ENCODE measurements around the gene HGF.

The HGF gene

GRCh38 chr7:81715984-81716588 lies 53.8 kb downstream of the HGF start:
- H3K4me3 ChIP-seq (replicated peaks; ENCODE audit: insufficient read depth, low read length) = no peak overlapping the region
- no peaks in the 10 kb centered on the region for H3K27me3 ChIP-seq (ENCODE audit: insufficient read depth, poor library complexity, severe bottlenecking)
- DNase-seq (ENCODE audit: low read depth in 1 of 2, low spot score in 1 of 2) = peak in 1 of 2 experiments; percentile 3
- TF ChIP-seq CTCF (IDR thresholded peaks at IDR 0.05; ENCODE audit: insufficient read depth, low read length) = no peak
- TF ChIP-seq POLR2AphosphoS5 (IDR thresholded peaks at IDR 0.05; ENCODE audit: low read depth) = no peak
- no peak for TF ChIP-seq SPI1 (IDR thresholded peaks at IDR 0.05; ENCODE audit: borderline replicate concordance, low read depth)
- TF ChIP-seq, protein P1, sequence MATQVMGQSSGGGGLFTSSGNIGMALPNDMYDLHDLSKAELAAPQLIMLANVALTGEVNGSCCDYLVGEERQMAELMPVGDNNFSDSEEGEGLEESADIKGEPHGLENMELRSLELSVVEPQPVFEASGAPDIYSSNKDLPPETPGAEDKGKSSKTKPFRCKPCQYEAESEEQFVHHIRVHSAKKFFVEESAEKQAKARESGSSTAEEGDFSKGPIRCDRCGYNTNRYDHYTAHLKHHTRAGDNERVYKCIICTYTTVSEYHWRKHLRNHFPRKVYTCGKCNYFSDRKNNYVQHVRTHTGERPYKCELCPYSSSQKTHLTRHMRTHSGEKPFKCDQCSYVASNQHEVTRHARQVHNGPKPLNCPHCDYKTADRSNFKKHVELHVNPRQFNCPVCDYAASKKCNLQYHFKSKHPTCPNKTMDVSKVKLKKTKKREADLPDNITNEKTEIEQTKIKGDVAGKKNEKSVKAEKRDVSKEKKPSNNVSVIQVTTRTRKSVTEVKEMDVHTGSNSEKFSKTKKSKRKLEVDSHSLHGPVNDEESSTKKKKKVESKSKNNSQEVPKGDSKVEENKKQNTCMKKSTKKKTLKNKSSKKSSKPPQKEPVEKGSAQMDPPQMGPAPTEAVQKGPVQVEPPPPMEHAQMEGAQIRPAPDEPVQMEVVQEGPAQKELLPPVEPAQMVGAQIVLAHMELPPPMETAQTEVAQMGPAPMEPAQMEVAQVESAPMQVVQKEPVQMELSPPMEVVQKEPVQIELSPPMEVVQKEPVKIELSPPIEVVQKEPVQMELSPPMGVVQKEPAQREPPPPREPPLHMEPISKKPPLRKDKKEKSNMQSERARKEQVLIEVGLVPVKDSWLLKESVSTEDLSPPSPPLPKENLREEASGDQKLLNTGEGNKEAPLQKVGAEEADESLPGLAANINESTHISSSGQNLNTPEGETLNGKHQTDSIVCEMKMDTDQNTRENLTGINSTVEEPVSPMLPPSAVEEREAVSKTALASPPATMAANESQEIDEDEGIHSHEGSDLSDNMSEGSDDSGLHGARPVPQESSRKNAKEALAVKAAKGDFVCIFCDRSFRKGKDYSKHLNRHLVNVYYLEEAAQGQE (IDR thresholded peaks at IDR 0.05; ENCODE audit: insufficient replicate concordance, low read depth) = no peak
- H3K27ac ChIP-seq (replicated peaks) = no peak overlapping the region

- TF ChIP-seq CTCF (IDR thresholded peaks at IDR 0.05; ENCODE audit: insufficient read depth, low read length) (no peak), SPI1 (IDR thresholded peaks at IDR 0.05; ENCODE audit: borderline replicate concordance, low read depth) (no peak), GABPA (IDR thresholded peaks at IDR 0.05; ENCODE audit: low read depth) (no peak), POLR2AphosphoS5 (IDR thresholded peaks at IDR 0.05; ENCODE audit: low read depth) (no peak)
- TF ChIP-seq, protein P1 (IDR thresholded peaks at IDR 0.05; ENCODE audit: insufficient replicate concordance, low read depth) = no peak
- Histone ChIP-seq H3K4me3 (replicated peaks; ENCODE audit: insufficient read depth, low read length) (no peak overlapping the region), H3K27me3 (ENCODE audit: insufficient read depth, poor library complexity, severe bottlenecking) (no peaks in the 10 kb centered on the region), H3K27ac (replicated peaks) (no peak overlapping the region)
- DNase-seq (ENCODE audit: low read depth in 1 of 2, low spot score in 1 of 2) = no peak
Observed at GRCh38 chr7:81714306-81714705, 55.5 kb downstream of the HGF start.

DNA sequence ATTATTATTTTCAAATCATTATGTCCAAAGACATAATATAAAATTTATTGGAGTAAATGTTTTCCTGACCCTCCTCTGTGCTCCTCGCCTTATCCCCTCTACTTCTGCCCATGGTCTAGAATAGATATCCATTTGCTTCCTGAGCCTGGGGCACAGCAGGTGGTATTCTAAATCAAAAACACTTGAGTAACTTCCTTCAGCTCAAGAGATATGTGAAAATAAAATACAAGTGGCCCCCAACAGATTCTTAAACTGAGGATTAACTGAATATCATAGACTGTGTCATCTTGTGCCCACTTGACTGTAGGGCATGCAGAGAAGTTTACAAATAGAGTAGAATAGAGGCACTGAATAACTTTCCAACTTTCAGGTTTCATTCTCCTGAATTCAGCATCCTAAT lies 59.1 kb downstream of the HGF start:
- DNase-seq (ENCODE audit: low read depth in 1 of 2, low spot score in 1 of 2) = no peak
- no peak overlapping the region for H3K4me3 ChIP-seq (replicated peaks; ENCODE audit: insufficient read depth, low read length)
- no peak overlapping the region for H3K27ac ChIP-seq (replicated peaks)
- TF ChIP-seq CTCF (IDR thresholded peaks at IDR 0.05; ENCODE audit: insufficient read depth, low read length) = no peak
- TF ChIP-seq GABPA (IDR thresholded peaks at IDR 0.05; ENCODE audit: low read depth) = no peak
- TF ChIP-seq, protein P1 (IDR thresholded peaks at IDR 0.05; ENCODE audit: insufficient replicate concordance, low read depth) = no peak
- no peak for TF ChIP-seq SPI1 (IDR thresholded peaks at IDR 0.05; ENCODE audit: borderline replicate concordance, low read depth)
- no peak for TF ChIP-seq POLR2AphosphoS5 (IDR thresholded peaks at IDR 0.05; ENCODE audit: low read depth)
- no peaks in the 10 kb centered on the region for H3K27me3 ChIP-seq (ENCODE audit: insufficient read depth, poor library complexity, severe bottlenecking)

Data from HL-60 (cell line).